ENCODE data around the gene RPRD1B. TPM values are rescaled to one million over a fixed set of nuclear protein-coding genes. Genes with fewer than 3 reads are reported as not detected.

Gene RPRD1B
- total and polyA plus RNA-seq, 2 of the 4 experiments (the other 2 are of a cell fraction) = 8.4 to 9.9 TPM

DNA sequence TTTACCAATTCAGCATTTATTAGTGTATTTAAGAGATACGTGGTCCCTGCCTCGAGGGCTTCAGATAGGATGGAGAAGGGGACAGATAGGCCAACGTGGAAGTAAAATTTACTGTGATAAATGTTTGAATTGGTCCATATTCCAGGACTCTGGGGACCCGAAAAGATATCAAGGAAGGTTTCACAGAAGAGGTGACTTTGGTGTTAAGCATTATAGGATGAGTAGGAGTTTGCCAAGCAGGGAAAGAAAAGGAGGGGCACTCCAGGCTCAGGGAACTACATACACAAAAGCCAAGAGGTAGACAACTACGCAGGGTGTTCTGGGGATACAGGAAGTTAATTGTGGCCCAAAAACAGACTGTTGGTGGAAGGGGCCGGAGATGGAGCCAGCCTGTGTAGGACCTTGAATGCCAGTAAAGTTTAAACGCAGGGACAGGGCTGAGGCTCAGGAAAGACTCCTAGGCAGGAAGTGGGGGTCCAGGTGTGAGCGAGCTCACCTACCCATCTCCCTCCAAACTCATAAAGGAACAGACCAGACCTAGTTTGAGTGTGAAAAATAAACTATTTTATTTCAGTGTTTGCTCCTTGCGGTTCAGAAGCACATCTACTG lies 94.5 kb downstream of the RPRD1B start (continued):
- no peak for TF ChIP-seq CTCF (conservative IDR thresholded peaks at IDR 0.05; ENCODE audit: low read depth, low read length)
- TF ChIP-seq MAFK (IDR thresholded peaks at IDR 0.05; ENCODE audit: low read depth, low read length) = no peak

DNA sequence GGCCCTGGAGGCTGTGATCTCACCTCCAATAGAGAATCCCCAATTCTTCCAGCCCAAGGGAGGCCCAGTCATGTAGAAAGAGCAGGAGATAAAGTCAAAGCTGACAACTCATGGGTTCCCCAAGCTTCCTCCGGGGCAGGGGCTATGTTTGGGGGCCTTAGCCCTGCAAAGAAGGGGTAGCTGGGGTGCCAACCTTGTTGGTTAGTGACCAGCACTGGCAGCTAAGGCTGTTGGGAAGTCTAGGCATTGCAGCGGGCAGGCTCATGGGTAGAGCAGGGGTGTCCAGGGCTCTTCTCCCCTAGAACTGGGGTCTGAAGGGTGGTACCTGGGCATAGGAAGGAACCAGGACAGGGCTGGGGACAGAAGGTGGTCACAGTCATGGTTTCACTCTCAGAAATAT lies 95.1 kb downstream of the RPRD1B start:
- Histone ChIP-seq H3K9me3 (ENCODE audit: control insufficient read depth, insufficient read depth, low read length) (no peaks in the 10 kb centered on the region), H3K27ac (ENCODE audit: insufficient read depth, low read length) (no peak overlapping the region), H3K9ac (ENCODE audit: low read depth, low read length) (no peak overlapping the region), H2BK5ac (ENCODE audit: low read depth, low read length, poor library complexity, severe bottlenecking) (no peak overlapping the region), H3K23ac (ENCODE audit: low read depth, low read length) (no peak overlapping the region), H3K27me3 (ENCODE audit: control insufficient read depth, insufficient read depth, low read length) (no peaks in the 10 kb centered on the region), H3K9me1 (ENCODE audit: insufficient read depth, low read length) (peaks cover 23% of the 10 kb centered on the region), H3K36me3 (ENCODE audit: control insufficient read depth, insufficient read depth, low read length) (peaks cover 37% of the 10 kb centered on the region), H3K4ac (ENCODE audit: low read depth, low read length) (0 out of 2 replicates have a peak overlapping the region, but pooled peaks have one; percentile 35), H4K91ac (ENCODE audit: insufficient read depth, low read depth, low read length) (peak overlapping the region; percentile 51; the same call in 1 of the 2 replicates), H2BK20ac (ENCODE audit: low read depth, low read length) (no peak overlapping the region), H4K20me1 (ENCODE audit: insufficient read depth, low read length) (no peaks in the 10 kb centered on the region; the same call in 1 of the 2 replicates), H3K4me2 (ENCODE audit: low read depth, low read length) (no peak overlapping the region), H3K4me1 (ENCODE audit: control insufficient read depth, insufficient read depth, low read length) (peaks cover 20% of the 10 kb centered on the region), H4K5ac (ENCODE audit: low read depth, low read length) (no peak overlapping the region), H3K4me3 (ENCODE audit: insufficient read depth, low read depth, low read length) (no peak overlapping the region), H3K18ac (ENCODE audit: low read depth, low read length) (no peak overlapping the region), H4K8ac (ENCODE audit: low read depth in 2 of 2, low read length in 2 of 2) (no peak overlapping the region), H3K14ac (replicated peaks; ENCODE audit: low read depth, low read length) (0 out of 2 replicates have a peak overlapping the region, but pooled peaks have one; percentile 18), H3K79me1 (ENCODE audit: low read depth in 1 of 2, low read length in 2 of 2) (peaks cover 0 to 8% of the 10 kb centered on the region in 2 experiments; a peak in 1 of 4 replicates), H2AK5ac (ENCODE audit: low read depth, low read length) (peak overlapping the region; percentile 74), H2BK120ac (ENCODE audit: low read depth, low read length) (no peak overlapping the region), H2AK9ac (replicated peaks; ENCODE audit: low read depth, low read length, poor library complexity) (peak overlapping the region; percentile 37), H2BK15ac (ENCODE audit: low read depth, low read length) (0 out of 3 replicates have a peak overlapping the region, but pooled peaks have one; percentile 21), H3K56ac (ENCODE audit: extremely low read depth, insufficient read depth, low read length) (no peak overlapping the region), H2AFZ (replicated peaks; ENCODE audit: low read length, poor library complexity) (no peak overlapping the region)
- intact Hi-C loops (cut with micrococcal nuclease) = no loop called here
- no peak for DNase-seq
- no CpG with 5 or more reads among the region's 2 CpGs for WGBS, 2 experiments (ENCODE audit: extremely low coverage in 2 of 2, insufficient read length in 1 of 2)
- TF ChIP-seq SMC3 (IDR thresholded peaks at IDR 0.05; ENCODE audit: low read depth, low read length) (no peak), CHD1 (IDR thresholded peaks at IDR 0.05; ENCODE audit: low read depth, low read length) (no peak), MAZ (IDR thresholded peaks at IDR 0.05; ENCODE audit: borderline replicate concordance, low read depth, low read length) (no peak)
- CTCF ChIA-PET = interaction anchor here (1.6 kb wide), 1 partner anchor 71 kb away, joined by 4 read pairs; no protein-coding TSS in a partner anchor
- BruUV-seq (replicated peaks) = TSS peak; percentile 86
- dilution Hi-C loops (cut with HindIII; ENCODE audit: low sequenced_read_pairs, unreplicated experiment) = no loop called here
- in situ Hi-C loops (cut with MboI; ENCODE audit: low sequenced_read_pairs) = no loop called here
- ATAC-seq (ENCODE audit: low read depth) = no peak
- POLR2A ChIA-PET (ENCODE audit: unreplicated experiment) = no interaction called here

All from IMR-90 (cell line).